K562 (cell line): ENCODE measurements around the gene SERPINB5. TPM values are rescaled to one million over a fixed set of nuclear protein-coding genes. Genes with fewer than 3 reads are reported as not detected.

Source experiments
- BCLAF1 ChIP-seq, 2 experiments: fragments of 450-650 bp in 1 of 2; IDR thresholded peaks; 2 replicates each; pipeline ENCODE4 v1.6.1; 2011 to 2017; ENCODE audit warnings: low read depth in 2 of 2, antibody characterized with exemption in 1 of 2, borderline replicate concordance in 1 of 2, low read length in 1 of 2, mild to moderate bottlenecking in 1 of 2, mixed read lengths in 1 of 2; ENCODE audit not compliant: control insufficient read depth in 1 of 2
- HES1 ChIP-seq: fragments of 450-650 bp; IDR thresholded peaks from 2 replicates; pipeline ENCODE4 v1.6.1; 2016; ENCODE audit warnings: low read depth, mild to moderate bottlenecking, moderate library complexity
- KAT7 ChIP-seq: sonication (generic); formaldehyde crosslinking; IDR thresholded peaks from 2 replicates; pipeline ENCODE4 v1.8.0; 2022; ENCODE audit warnings: missing genetic modification reagents, mild to moderate bottlenecking, borderline replicate concordance
- KLF13 ChIP-seq: fragments of 450-650 bp; IDR thresholded peaks from 2 replicates; pipeline ENCODE4 v1.6.1; 2016; ENCODE audit warnings: missing genetic modification characterization, low read depth, mild to moderate bottlenecking, missing compliant biosample characterization, moderate library complexity, borderline replicate concordance
- PTRF ChIP-seq: fragments of 450-650 bp; IDR thresholded peaks from 2 replicates; pipeline ENCODE4 v1.6.1; 2016; ENCODE audit warnings: mild to moderate bottlenecking, missing genetic modification characterization, missing compliant biosample characterization
- SRSF7 ChIP-seq: fragments of 200-400 bp; formaldehyde crosslinking; optimal IDR thresholded peaks from 2 replicates; pipeline ENCODE3; 2017; ENCODE audit warnings: mild to moderate bottlenecking, low read depth, low read length
- ZFX ChIP-seq: sonication (generic); formaldehyde crosslinking; IDR thresholded peaks from 2 replicates; pipeline ENCODE4 v1.8.0; 2022; ENCODE audit warnings: mild to moderate bottlenecking, missing genetic modification reagents, moderate library complexity
- ZNF740 ChIP-seq, 3 experiments: fragments of 200-800 bp in 1 of 3; sonication (Bioruptor generic) in 1 of 3; sonication (generic) in 1 of 3; formaldehyde crosslinking in 1 of 3; IDR thresholded peaks; 2 replicates each; pipeline versions ENCODE4 v1.6.1 to v1.8.0; 2016 to 2022; ENCODE audit warnings: mild to moderate bottlenecking in 2 of 3, missing compliant biosample characterization in 2 of 3, missing genetic modification characterization in 2 of 3, missing genetic modification reagents in 1 of 3
- polyA plus RNA-seq, 8 experiments: library from polyadenylated mRNA; depleted of rRNA in 4 of 8; stranded (reverse) in 5 of 8; unstranded in 3 of 8; fragments of >200 nt; fragmentation: Nextera tagmentation in 2 of 8; fragmentation: Illumina TruSeq in 1 of 8; extraction: Ambion mirVana in 2 of 8; extraction: Trizol in 1 of 8; gene quantifications; 2 replicates each; pipeline versions ENCODE4 v1.2.1 to v1.2.3, GENCODE V29; 2011 to 2014; ENCODE audit warnings: inconsistent platforms in 1 of 8, missing spikeins in 1 of 8
- total RNA-seq, 7 experiments: library from RNA; depleted of rRNA in 6 of 7; stranded (reverse); fragments of >200 nt in 6 of 7; fragmentation: Illumina TruSeq in 2 of 7; extraction: Trizol in 2 of 7; gene quantifications; 2 replicates each; pipeline versions ENCODE4 v1.2.1 to v1.2.3, GENCODE V29; 2011 to 2021; ENCODE audit warnings: low replicate concordance in 1 of 7

The SERPINB5 gene
- total and polyA plus RNA-seq, 9 of the 15 experiments (the other 6 are each of a cell fraction or from before 2014, with no cell fraction given): 0.05 to 1.4 (median 0.49) TPM; not detected in 1

GRCh38 chr18:63447066-63447465, 29.7 kb upstream of the SERPINB5 start (continued):
- TF ChIP-seq BCLAF1 (IDR thresholded peaks at IDR 0.05; ENCODE audit: borderline replicate concordance in 1 of 2, control insufficient read depth in 1 of 2, low read depth in 2 of 2, low read length in 1 of 2) (no peak), ZNF740 (CRISPR knock-in tag; IDR thresholded peaks at IDR 0.05) (no peak), ZNF740 (tag; IDR thresholded peaks at IDR 0.05) (no peak), KAT7 (CRISPR knock-in tag) (no peak), KLF13 (tag) (no peak), SRSF7 (no peak), HES1 (no peak), ZFX (CRISPR knock-in tag) (no peak), PTRF (tag) (no peak)
- TF ChIP-seq, all 486 proteins: peak for 0
